ENCODE data around the gene PHF2. TPM values are rescaled to one million over a fixed set of nuclear protein-coding genes. Genes with fewer than 3 reads are reported as not detected.

PHF2 gene
- total RNA-seq, 1 donor from 2014 or later, result 18.8 TPM

DNA sequence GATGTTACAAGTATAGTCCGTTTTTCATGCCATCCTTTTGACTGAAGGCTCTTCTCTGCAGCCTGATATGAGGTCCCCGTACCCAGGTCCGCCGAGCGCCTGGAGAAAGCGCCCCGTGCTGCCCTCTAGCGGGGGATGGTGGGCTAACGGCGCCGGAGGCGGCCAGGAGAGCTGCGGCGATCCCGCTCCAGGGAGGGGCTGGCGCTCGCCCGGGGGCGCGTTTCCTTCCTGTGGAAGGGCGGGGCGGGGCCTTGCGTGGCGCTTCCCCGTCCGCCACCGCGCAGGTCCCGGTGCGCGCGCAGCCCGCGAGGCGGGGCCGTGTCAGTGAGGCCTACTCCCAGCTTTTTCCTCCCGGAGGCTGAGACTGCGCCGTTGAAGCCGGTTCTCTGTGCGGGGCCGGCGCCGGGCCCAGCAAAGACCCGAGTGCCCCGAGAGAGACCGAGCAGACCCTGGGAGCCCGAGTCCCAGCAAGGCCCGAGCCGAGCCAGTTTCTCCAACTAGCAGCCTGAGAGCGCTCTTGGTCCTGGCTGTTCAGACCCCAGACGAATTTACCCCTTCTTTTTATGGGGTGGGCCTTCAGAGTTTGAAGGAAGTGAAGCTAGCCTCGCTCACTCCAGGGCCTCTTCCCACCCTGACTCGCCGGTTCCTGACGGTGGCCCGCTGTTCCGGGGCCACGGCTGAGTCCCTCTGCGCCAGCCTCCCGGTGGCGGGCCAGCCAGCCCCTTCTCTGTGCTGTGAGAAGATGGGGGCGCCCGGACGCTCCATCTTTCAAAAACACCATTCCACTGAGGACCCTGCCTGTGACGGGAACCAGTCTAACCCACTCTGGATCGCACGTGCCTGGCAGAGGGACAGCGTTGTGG is 9.7 kb upstream of the PHF2 start:
- H3K4me1 ChIP-seq (ENCODE audit: control insufficient read depth in 3 of 3, insufficient read depth in 3 of 3, low read length in 3 of 3), result peaks cover 10 to 12% (median 11%) of the 10 kb centered on the region in 3 donors
- peaks cover 19 to 27% (median 26%) of the 10 kb centered on the region in 3 donors for H3K36me3 ChIP-seq (ENCODE audit: control insufficient read depth in 3 of 3, insufficient read depth in 3 of 3, low read length in 3 of 3)
- H3K27ac ChIP-seq (ENCODE audit: low read depth, low read length), result peak overlapping the region; percentile 90
- H3K9ac ChIP-seq (ENCODE audit: low read depth in 1 of 3, low read length in 3 of 3), result peak overlapping the region; percentile 84 to 99 (median 97)
- H3K9me3 ChIP-seq (ENCODE audit: control insufficient read depth in 3 of 3, low read length in 3 of 3), result no peaks in the 10 kb centered on the region
- H3K27me3 ChIP-seq (ENCODE audit: control insufficient read depth in 3 of 3, insufficient read depth in 3 of 3, low read length in 3 of 3), result no peaks in the 10 kb centered on the region
- H3K4me3 ChIP-seq (ENCODE audit: low read length in 3 of 3), result peak overlapping the region; percentile 74 to 85 (median 84)

DNA sequence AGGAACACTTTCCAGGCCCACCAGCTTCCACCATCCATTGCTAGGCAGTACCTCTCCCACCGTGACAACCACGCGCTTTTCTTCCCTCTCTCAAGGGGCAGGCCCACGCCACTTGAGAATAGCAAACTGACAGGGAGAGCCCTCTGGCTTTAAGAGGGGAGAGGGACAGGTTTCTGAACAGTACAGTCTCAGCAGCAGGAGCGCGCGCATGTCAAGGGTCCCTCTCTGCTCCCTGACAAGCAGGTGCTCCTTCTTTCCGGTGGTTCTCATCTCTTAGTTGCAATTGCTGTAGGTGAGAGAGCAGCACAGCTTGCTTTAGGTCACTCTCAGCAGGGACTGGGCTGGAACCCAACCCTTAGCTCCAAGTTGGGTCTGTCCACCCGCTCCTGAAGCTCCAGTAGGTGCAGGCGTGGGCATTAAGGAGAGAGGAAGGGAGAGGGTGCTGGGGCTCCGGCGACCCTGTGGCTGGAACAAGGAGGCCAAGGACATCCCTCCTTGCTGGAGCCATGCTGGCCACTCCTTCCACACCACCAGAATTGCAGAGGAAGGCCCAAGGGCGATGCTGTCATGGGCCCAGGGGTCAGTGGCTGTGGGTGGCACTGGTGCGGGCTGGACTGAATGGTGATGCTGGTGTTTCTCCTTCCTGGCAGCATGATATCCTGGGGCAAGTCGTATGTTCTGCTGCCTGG is 9.0 kb upstream of the PHF2 start:
- Histone ChIP-seq H3K9ac (ENCODE audit: low read depth in 1 of 3, low read length in 3 of 3) (peak overlapping the region; percentile 84 to 99 (median 97)), H3K27ac (ENCODE audit: low read depth, low read length) (peak overlapping the region; percentile 90), H3K9me3 (ENCODE audit: control insufficient read depth in 3 of 3, low read length in 3 of 3) (no peaks in the 10 kb centered on the region), H3K36me3 (ENCODE audit: control insufficient read depth in 3 of 3, insufficient read depth in 3 of 3, low read length in 3 of 3) (peaks cover 12 to 20% (median 18%) of the 10 kb centered on the region in 3 donors), H3K4me3 (ENCODE audit: low read length in 3 of 3) (peak overlapping the region; percentile 74 to 85 (median 84)), H3K27me3 (ENCODE audit: control insufficient read depth in 3 of 3, insufficient read depth in 3 of 3, low read length in 3 of 3) (no peaks in the 10 kb centered on the region), H3K4me1 (ENCODE audit: control insufficient read depth in 3 of 3, insufficient read depth in 3 of 3, low read length in 3 of 3) (peaks cover 10 to 12% (median 11%) of the 10 kb centered on the region in 3 donors)

DNA sequence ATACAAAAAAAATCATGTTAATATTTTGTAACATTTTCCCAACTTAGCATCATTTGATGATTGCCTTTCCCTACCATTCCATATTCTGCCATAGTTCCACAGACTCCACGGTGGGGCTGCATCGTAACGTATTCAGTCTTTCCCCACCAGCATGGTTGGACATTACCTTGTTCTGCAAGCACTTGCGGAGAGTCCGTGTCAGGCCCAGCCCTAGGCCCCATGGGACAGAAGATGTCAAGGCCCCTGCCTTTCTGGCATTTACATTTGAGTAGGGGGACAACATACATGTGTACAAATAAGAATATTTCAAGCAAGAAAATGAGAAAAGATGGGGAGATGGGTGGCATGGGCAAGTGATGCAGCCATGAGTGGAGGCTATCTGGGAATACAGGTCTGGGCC is 8.2 kb upstream of the PHF2 start:
- Histone ChIP-seq H3K36me3 (ENCODE audit: control insufficient read depth in 3 of 3, insufficient read depth in 3 of 3, low read length in 3 of 3) (peaks cover 9 to 12% (median 11%) of the 10 kb centered on the region in 3 donors), H3K27ac (ENCODE audit: low read depth, low read length) (no peak overlapping the region), H3K9me3 (ENCODE audit: control insufficient read depth in 3 of 3, low read length in 3 of 3) (no peaks in the 10 kb centered on the region), H3K4me3 (ENCODE audit: low read length in 3 of 3) (no peak overlapping the region), H3K4me1 (ENCODE audit: control insufficient read depth in 3 of 3, insufficient read depth in 3 of 3, low read length in 3 of 3) (peaks cover 10 to 12% (median 11%) of the 10 kb centered on the region in 3 donors), H3K9ac (ENCODE audit: low read depth in 1 of 3, low read length in 3 of 3) (no peak overlapping the region), H3K27me3 (ENCODE audit: control insufficient read depth in 3 of 3, insufficient read depth in 3 of 3, low read length in 3 of 3) (no peaks in the 10 kb centered on the region)

DNA sequence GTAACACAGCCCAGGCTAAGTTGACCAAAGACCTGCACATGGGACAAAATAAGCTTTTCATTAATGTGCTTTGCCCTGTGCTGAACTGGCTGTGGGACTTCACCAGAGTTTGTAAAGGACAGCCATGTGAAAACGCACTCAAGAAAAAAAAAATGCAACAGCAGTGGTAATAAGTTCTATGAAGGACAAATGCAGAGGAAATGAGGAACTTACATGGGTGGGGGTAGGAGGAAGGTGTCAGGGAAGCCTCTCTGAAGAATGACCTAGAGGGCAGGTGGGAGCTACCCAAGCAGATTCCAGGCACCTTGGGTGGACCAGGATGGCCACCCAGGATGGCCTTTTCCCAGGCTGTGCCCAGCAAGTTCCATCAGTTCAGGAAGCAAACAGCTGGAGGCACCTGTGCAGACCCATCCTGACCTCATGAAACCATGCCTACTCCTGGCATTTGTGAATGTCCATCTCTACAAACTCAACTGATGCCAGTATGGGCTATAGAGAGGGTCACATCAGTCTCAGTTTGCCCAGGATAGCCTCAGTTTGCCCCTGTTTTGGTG is 6.7 kb upstream of the PHF2 start:
- no peaks in the 10 kb centered on the region for H3K36me3 ChIP-seq (ENCODE audit: control insufficient read depth in 3 of 3, insufficient read depth in 3 of 3, low read length in 3 of 3)
- no peaks in the 10 kb centered on the region for H3K9me3 ChIP-seq (ENCODE audit: control insufficient read depth in 3 of 3, low read length in 3 of 3)
- H3K27me3 ChIP-seq (ENCODE audit: control insufficient read depth in 3 of 3, insufficient read depth in 3 of 3, low read length in 3 of 3), result no peaks in the 10 kb centered on the region
- no peak overlapping the region for H3K27ac ChIP-seq (ENCODE audit: low read depth, low read length)
- no peak overlapping the region for H3K4me3 ChIP-seq (ENCODE audit: low read length in 3 of 3)
- H3K4me1 ChIP-seq (ENCODE audit: control insufficient read depth in 3 of 3, insufficient read depth in 3 of 3, low read length in 3 of 3), result peaks cover 10 to 19% (median 12%) of the 10 kb centered on the region in 3 donors
- H3K9ac ChIP-seq (ENCODE audit: low read depth in 1 of 3, low read length in 3 of 3), result no peak overlapping the region

DNA sequence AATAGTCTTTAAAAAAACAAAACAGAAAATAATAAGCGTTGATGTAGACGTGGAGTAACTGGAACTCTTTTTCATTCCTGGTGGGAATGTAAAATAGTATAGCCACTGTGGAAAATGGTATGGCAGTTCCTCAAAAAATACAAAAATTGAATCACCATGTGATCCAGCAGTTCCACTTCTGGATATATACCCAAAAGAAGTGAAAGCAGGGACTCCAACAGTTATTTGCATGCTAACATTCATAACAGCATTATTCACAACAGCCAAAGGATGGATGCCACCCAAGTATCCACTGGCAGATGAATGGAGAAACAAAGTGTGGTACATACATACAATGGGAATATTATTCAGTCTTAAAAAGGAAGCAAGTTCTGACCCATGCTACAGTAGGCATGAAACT is 4.2 kb upstream of the PHF2 start:
- H3K9me3 ChIP-seq (ENCODE audit: control insufficient read depth in 3 of 3, low read length in 3 of 3), result no peaks in the 10 kb centered on the region
- no peak overlapping the region for H3K9ac ChIP-seq (ENCODE audit: low read depth in 1 of 3, low read length in 3 of 3)

DNA sequence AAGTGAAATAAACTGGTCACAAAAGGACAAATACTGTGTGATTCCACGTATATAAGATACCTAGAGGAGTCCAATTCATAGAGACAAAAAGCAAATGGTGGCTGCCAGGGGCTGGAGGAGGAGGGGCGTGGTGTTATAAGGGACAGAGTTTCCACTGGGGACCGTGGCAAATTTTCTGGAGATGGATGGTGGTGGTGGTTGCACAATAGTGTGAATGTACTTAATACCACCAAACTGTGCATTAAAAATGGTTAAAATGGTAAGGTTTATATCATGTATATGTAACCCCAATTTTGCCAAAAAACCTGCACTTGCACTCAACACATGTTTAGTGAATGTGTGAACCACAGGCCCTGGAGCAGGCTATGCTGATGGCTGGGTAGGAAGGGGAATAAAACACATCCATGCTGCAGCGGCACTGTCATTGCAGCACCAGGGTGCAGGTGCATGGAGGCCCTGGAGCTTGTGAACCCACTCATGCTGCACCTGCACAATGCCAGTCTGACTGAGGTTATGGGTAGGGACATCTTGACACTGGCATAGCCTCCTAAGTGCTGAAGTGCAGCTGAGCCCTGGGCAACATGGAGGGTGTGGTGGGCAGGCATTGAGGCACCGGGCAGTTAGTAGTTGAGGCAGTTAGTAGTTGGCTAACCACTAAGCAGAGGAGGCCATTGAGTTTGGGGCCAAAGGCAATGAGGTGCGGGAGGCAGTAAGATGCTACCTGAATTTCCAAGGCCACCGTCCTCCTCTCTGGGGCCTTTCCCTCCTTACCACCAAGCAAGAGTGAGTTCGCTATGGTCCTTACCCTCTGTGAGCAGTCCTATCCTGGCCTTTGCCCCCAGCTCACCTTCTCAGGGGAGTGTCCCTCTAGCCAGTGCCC is 3.5 kb upstream of the PHF2 start:
- Histone ChIP-seq H3K36me3 (ENCODE audit: control insufficient read depth in 3 of 3, insufficient read depth in 3 of 3, low read length in 3 of 3) (no peaks in the 10 kb centered on the region), H3K27me3 (ENCODE audit: control insufficient read depth in 3 of 3, insufficient read depth in 3 of 3, low read length in 3 of 3) (no peaks in the 10 kb centered on the region), H3K4me1 (ENCODE audit: control insufficient read depth in 3 of 3, insufficient read depth in 3 of 3, low read length in 3 of 3) (peaks cover 15 to 21% (median 15%) of the 10 kb centered on the region in 3 donors), H3K27ac (ENCODE audit: low read depth, low read length) (no peak overlapping the region), H3K4me3 (ENCODE audit: low read length in 3 of 3) (no peak overlapping the region), H3K9ac (ENCODE audit: low read depth in 1 of 3, low read length in 3 of 3) (no peak overlapping the region), H3K9me3 (ENCODE audit: control insufficient read depth in 3 of 3, low read length in 3 of 3) (no peaks in the 10 kb centered on the region)

More for the DNA sequence above, 4.2 kb upstream of the PHF2 start:
- no peaks in the 10 kb centered on the region for H3K36me3 ChIP-seq (ENCODE audit: control insufficient read depth in 3 of 3, insufficient read depth in 3 of 3, low read length in 3 of 3)
- H3K27me3 ChIP-seq (ENCODE audit: control insufficient read depth in 3 of 3, insufficient read depth in 3 of 3, low read length in 3 of 3), result no peaks in the 10 kb centered on the region
- no peak overlapping the region for H3K27ac ChIP-seq (ENCODE audit: low read depth, low read length)
- peaks cover 15 to 22% (median 15%) of the 10 kb centered on the region in 3 donors for H3K4me1 ChIP-seq (ENCODE audit: control insufficient read depth in 3 of 3, insufficient read depth in 3 of 3, low read length in 3 of 3)
- no peak overlapping the region for H3K4me3 ChIP-seq (ENCODE audit: low read length in 3 of 3)

DNA sequence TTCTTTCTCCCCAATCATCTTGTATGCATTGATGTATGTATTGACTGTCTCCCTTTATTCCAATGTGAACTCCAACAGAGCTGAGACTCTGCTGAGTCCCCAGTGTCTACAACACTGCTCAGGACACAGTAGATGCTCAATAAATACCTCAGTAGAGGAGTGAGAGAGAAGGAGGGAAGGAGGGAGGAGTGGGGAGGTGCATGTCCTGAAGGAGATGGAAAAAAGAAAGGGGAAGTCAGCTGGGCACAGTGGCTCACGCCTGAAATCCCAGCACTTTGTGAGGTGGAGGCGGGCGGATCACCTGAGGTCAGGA is 2.9 kb upstream of the PHF2 start:
- no peak overlapping the region for H3K4me3 ChIP-seq (ENCODE audit: low read length in 3 of 3)

DNA sequence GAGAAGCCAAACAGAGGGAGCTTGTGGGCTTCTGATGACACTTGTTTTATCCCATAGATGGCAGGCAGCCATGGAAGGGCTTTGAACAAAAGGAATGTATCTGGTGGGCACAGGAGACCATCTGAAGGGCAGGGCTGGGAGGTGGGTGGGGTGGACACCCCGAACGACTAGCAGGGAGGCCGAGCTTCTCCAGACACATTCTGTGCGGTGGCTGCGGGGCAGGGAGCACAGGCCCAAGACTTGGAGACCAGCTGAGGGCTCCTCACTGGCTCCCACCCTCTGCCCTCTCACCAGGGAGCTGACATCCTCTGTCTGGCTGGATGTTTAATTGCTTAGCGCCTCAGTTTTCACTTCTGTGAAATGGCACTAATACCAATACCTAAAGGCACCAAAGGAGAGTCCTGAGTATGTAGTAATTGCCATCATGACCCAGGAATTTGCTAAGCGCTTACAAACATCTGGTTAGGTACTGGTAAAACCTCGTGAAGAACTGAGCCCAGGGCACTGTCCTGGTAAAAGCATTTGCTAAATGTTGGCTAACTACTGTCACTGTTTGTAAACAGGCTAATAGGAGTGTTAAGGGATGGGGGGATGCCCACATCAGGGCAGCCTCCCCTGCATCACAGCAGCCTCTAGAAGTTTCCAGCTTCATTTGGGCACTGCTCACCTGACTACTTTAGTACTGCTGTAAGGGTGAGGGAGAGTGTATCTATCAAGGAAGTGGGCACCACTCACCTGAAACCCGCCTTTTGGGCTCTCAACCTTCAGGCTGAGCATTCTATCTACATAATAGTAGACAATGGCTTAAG is 2.1 kb upstream of the PHF2 start:
- H3K36me3 ChIP-seq (ENCODE audit: control insufficient read depth in 3 of 3, insufficient read depth in 3 of 3, low read length in 3 of 3), result no peaks in the 10 kb centered on the region
- no peak overlapping the region for H3K27ac ChIP-seq (ENCODE audit: low read depth, low read length)
- peak overlapping the region in 1 of 3 donors; percentile 80 for H3K9ac ChIP-seq (ENCODE audit: low read depth in 1 of 3, low read length in 3 of 3)
- H3K9me3 ChIP-seq (ENCODE audit: control insufficient read depth in 3 of 3, low read length in 3 of 3), result no peaks in the 10 kb centered on the region
- H3K4me1 ChIP-seq (ENCODE audit: control insufficient read depth in 3 of 3, insufficient read depth in 3 of 3, low read length in 3 of 3), result peaks cover 29 to 33% (median 29%) of the 10 kb centered on the region in 3 donors
- no peaks in the 10 kb centered on the region for H3K27me3 ChIP-seq (ENCODE audit: control insufficient read depth in 3 of 3, insufficient read depth in 3 of 3, low read length in 3 of 3)
- no peak overlapping the region for H3K4me3 ChIP-seq (ENCODE audit: low read length in 3 of 3)

More for the DNA sequence above, 2.9 kb upstream of the PHF2 start:
- Histone ChIP-seq H3K4me1 (ENCODE audit: control insufficient read depth in 3 of 3, insufficient read depth in 3 of 3, low read length in 3 of 3) (peaks cover 21 to 27% (median 21%) of the 10 kb centered on the region in 3 donors), H3K9ac (ENCODE audit: low read depth in 1 of 3, low read length in 3 of 3) (no peak overlapping the region), H3K9me3 (ENCODE audit: control insufficient read depth in 3 of 3, low read length in 3 of 3) (no peaks in the 10 kb centered on the region), H3K27ac (ENCODE audit: low read depth, low read length) (no peak overlapping the region), H3K27me3 (ENCODE audit: control insufficient read depth in 3 of 3, insufficient read depth in 3 of 3, low read length in 3 of 3) (no peaks in the 10 kb centered on the region), H3K36me3 (ENCODE audit: control insufficient read depth in 3 of 3, insufficient read depth in 3 of 3, low read length in 3 of 3) (no peaks in the 10 kb centered on the region)
